HCT116 (cell line): ENCODE measurements around the gene PTP4A2. TPM values are rescaled to one million over a fixed set of nuclear protein-coding genes. Genes with fewer than 3 reads are reported as not detected.

ENCODE experiments used
- ATAC-seq: fragments of 200-7000 bp; cut with Tn5 transposase; 2 replicates; pipeline ENCODE4 v1.9.1; 2020; ENCODE audit warnings: mild to moderate bottlenecking, moderate library complexity
- BruUV-seq: library from RNA; stranded (reverse); fragments of 400-500 nt; replicated peaks from 2 replicates; lab custom pipeline; 2021; lab: Mats Ljungman, UMichigan
- CTCF ChIA-PET: fragments of 300-600 bp; sonication (Branson Sonifier 250); formaldehyde crosslinking; loops from one replicate; lab custom pipeline; 2021; ENCODE audit warnings: antibody characterized with exemption; lab: Charles Lee
- POLR2A ChIA-PET: fragments of 300-600, 350-600 bp; sonication (Branson Sonifier 250); formaldehyde crosslinking; loops from one replicate; lab custom pipeline; 2021; ENCODE audit warnings: antibody characterized with exemption; lab: Charles Lee
- RAD21 ChIA-PET, 2 experiments: fragments of 300-600 bp; sonication (Branson Sonifier 250); formaldehyde crosslinking; loops; one replicate each; lab custom pipeline; 2023; ENCODE audit warnings: low total read pairs in 2 of 2; ENCODE audit not compliant: uncharacterized antibody in 2 of 2, unreplicated experiment in 2 of 2, low non-redundant PET in 1 of 2; lab: Charles Lee
- DNase-seq: peaks from one replicate; pipeline ENCODE4 v3.0.0-alpha.2; 2010; ENCODE audit warnings: low read depth, low spot score
- H2AFZ ChIP-seq: fragments of 200-600 bp; shearing (Covaris generic), sonication (generic); 2 replicates; pipeline ENCODE4 v1.6.1; 2017; ENCODE audit warnings: low read depth, mixed run types, mixed read lengths, antibody characterized with exemption, low read length; ENCODE audit not compliant: poor library complexity, severe bottlenecking
- H3K27ac ChIP-seq: 2 replicates; pipeline ENCODE4 v1.5.1; 2012; ENCODE audit warnings: low read depth, low read length
- H3K27me3 ChIP-seq: fragments of 200-600 bp; sonication (generic); 2 replicates; pipeline ENCODE4 v1.6.1; 2016; ENCODE audit warnings: mixed run types, low read length, mixed read lengths; ENCODE audit not compliant: insufficient read depth
- H3K36me3 ChIP-seq, 2 experiments: fragments of 200-500 bp in 1 of 2; fragments of 200-600 bp in 1 of 2; sonication (Bioruptor generic) in 1 of 2; sonication (generic) in 1 of 2; 2 replicates each; pipeline versions ENCODE4 v1.5.1 to v1.6.1; 2014 to 2016; ENCODE audit warnings: low read length in 2 of 2, inconsistent platforms in 1 of 2, mixed read lengths in 1 of 2, mixed run types in 1 of 2; ENCODE audit not compliant: insufficient read depth in 2 of 2, control insufficient read depth in 1 of 2
- H3K4me1 ChIP-seq, 2 experiments: fragments of 200-600 bp in 1 of 2; sonication (generic) in 1 of 2; 2 replicates each; pipeline versions ENCODE4 v1.5.1 to v1.6.1; 2012 to 2017; ENCODE audit warnings: low read length in 2 of 2, inconsistent platforms in 1 of 2, mild to moderate bottlenecking in 1 of 2, mixed read lengths in 1 of 2, mixed run types in 1 of 2, moderate library complexity in 1 of 2; ENCODE audit not compliant: insufficient read depth in 2 of 2, control insufficient read depth in 1 of 2
- H3K4me2 ChIP-seq: fragments of 200-600 bp; sonication (generic); 2 replicates; pipeline ENCODE4 v1.6.1; 2017; ENCODE audit warnings: mixed run types, low read length, mixed read lengths
- H3K4me3 ChIP-seq, 2 experiments: fragments of 200-600 bp in 1 of 2; sonication (generic) in 1 of 2; replicated peaks in 1 of 2; 2 replicates each; pipeline ENCODE4 v1.5.1; 2011 to 2016; ENCODE audit warnings: low read length in 2 of 2, control low read depth in 1 of 2, low read depth in 1 of 2, mild to moderate bottlenecking in 1 of 2, mixed read lengths in 1 of 2, mixed run types in 1 of 2
- H3K79me2 ChIP-seq: fragments of 200-600 bp; sonication (generic); 2 replicates; pipeline ENCODE4 v1.6.1; 2017; ENCODE audit warnings: mild to moderate bottlenecking, mixed run types, low read length, moderate library complexity, mixed read lengths; ENCODE audit not compliant: insufficient read depth
- H3K9ac ChIP-seq: fragments of 200-600 bp; sonication (generic); 2 replicates; pipeline ENCODE4 v1.6.1; 2016; ENCODE audit warnings: low read length, mixed read lengths
- H3K9me2 ChIP-seq: fragments of 200-600 bp; sonication (generic), shearing (Covaris generic); 2 replicates; pipeline ENCODE4 v1.6.1; 2017; ENCODE audit warnings: mixed run types, mild to moderate bottlenecking, moderate library complexity; ENCODE audit not compliant: insufficient read depth
- H3K9me3 ChIP-seq, 2 experiments: fragments of 200-500 bp in 1 of 2; fragments of 200-600 bp in 1 of 2; sonication (Bioruptor generic) in 1 of 2; sonication (generic) in 1 of 2; 2 replicates each; pipeline ENCODE4 v1.6.1; 2014 to 2017; ENCODE audit warnings: low read length in 2 of 2, mixed read lengths in 2 of 2, inconsistent platforms in 1 of 2, low read depth in 1 of 2, mild to moderate bottlenecking in 1 of 2, mixed run types in 1 of 2, moderate library complexity in 1 of 2; ENCODE audit not compliant: control insufficient read depth in 1 of 2, insufficient read depth in 1 of 2
- H4K20me1 ChIP-seq: fragments of 200-600 bp; sonication (generic), shearing (Covaris generic); 2 replicates; pipeline ENCODE4 v1.6.1; 2017; ENCODE audit warnings: mixed run types, mild to moderate bottlenecking, moderate library complexity; ENCODE audit not compliant: insufficient read depth
- CEBPB ChIP-seq: IDR thresholded peaks from 2 replicates; pipeline ENCODE4 v1.6.1; 2012; ENCODE audit warnings: low read depth
- CTCF ChIP-seq, 3 experiments: fragments of 200-600 bp in 1 of 3; sonication (generic) in 1 of 3; IDR thresholded peaks in 2 of 3; conservative IDR thresholded peaks in 1 of 3; 2 replicates each; pipeline ENCODE4 v1.5.1; 2012 to 2017; ENCODE audit warnings: low read depth in 2 of 3, low read length in 2 of 3, antibody characterized with exemption in 1 of 3, borderline replicate concordance in 1 of 3, control low read depth in 1 of 3, mild to moderate bottlenecking in 1 of 3, mixed read lengths in 1 of 3, mixed run types in 1 of 3, moderate library complexity in 1 of 3; ENCODE audit not compliant: insufficient read depth in 1 of 3
- EGR1 ChIP-seq: IDR thresholded peaks from 2 replicates; pipeline ENCODE4 v1.6.1; 2012; ENCODE audit warnings: low read depth
- ELF1 ChIP-seq: IDR thresholded peaks from 2 replicates; pipeline ENCODE4 v1.6.1; 2012; ENCODE audit warnings: low read depth, borderline replicate concordance
- EZH2 ChIP-seq: fragments of 200-600 bp; sonication (generic); IDR thresholded peaks from 2 replicates; pipeline ENCODE4 v1.6.1; 2017; ENCODE audit warnings: antibody characterized with exemption, mixed run types
- EZH2phosphoT487 ChIP-seq: fragments of 200-600 bp; IDR thresholded peaks from 2 replicates; pipeline ENCODE4 v1.6.1; 2018; ENCODE audit warnings: antibody characterized with exemption, borderline replicate concordance
- FOSL1 ChIP-seq: IDR thresholded peaks from 2 replicates; pipeline ENCODE4 v1.6.1; 2012; ENCODE audit warnings: low read depth
- JUND ChIP-seq: IDR thresholded peaks from 2 replicates; pipeline ENCODE4 v1.6.1; 2012
- POLR2A ChIP-seq: IDR thresholded peaks from 2 replicates; pipeline ENCODE4 v1.7.0; 2011; ENCODE audit warnings: borderline replicate concordance; ENCODE audit not compliant: insufficient read depth, insufficient read length; ENCODE audit errors: extremely low read depth
- POLR2AphosphoS5 ChIP-seq: IDR thresholded peaks from 2 replicates; pipeline ENCODE4 v1.6.1; 2011; ENCODE audit warnings: mild to moderate bottlenecking, low read depth, low read length, moderate library complexity
- RAD21 ChIP-seq: IDR thresholded peaks from 2 replicates; pipeline ENCODE4 v1.6.1; 2012; ENCODE audit warnings: low read depth, mild to moderate bottlenecking
- SP1 ChIP-seq: IDR thresholded peaks from 2 replicates; pipeline ENCODE4 v1.6.1; 2012; ENCODE audit warnings: low read depth
- SRF ChIP-seq: IDR thresholded peaks from 2 replicates; pipeline ENCODE4 v1.6.1; 2012; ENCODE audit warnings: low read depth
- TCF7L2 ChIP-seq: IDR thresholded peaks from 2 replicates; pipeline ENCODE4 v1.7.0; 2011; ENCODE audit warnings: borderline replicate concordance, inconsistent platforms; ENCODE audit not compliant: insufficient read depth, insufficient read length; ENCODE audit errors: extremely low read depth
- ZFX ChIP-seq: fragments of 450-650 bp; IDR thresholded peaks from 2 replicates; pipeline ENCODE4 v1.6.1; 2017
- ZNF274 ChIP-seq: fragments of 200-500 bp; sonication (Bioruptor generic); IDR thresholded peaks from 2 replicates; pipeline ENCODE4 v1.6.1; 2014; ENCODE audit warnings: mild to moderate bottlenecking, low read depth, low read length, inconsistent platforms
- intact Hi-C: fragments of 100-400 bp; cut with micrococcal nuclease; formaldehyde crosslinking; loops from 2 replicates; pipeline ENCODE4 v1.10.0; 2022
- total RNA-seq: library from RNA; stranded (reverse); gene quantifications from one replicate; pipeline ENCODE4 v1.2.1, GENCODE V29; 2021; ENCODE audit not compliant: unreplicated experiment

The PTP4A2 gene
- total RNA-seq, 1 experiment from 2014 or later, result 267 TPM

- TF ChIP-seq CTCF (IDR thresholded peaks at IDR 0.05 in 2 of 3, conservative IDR thresholded peaks at IDR 0.05 in 1 of 3; ENCODE audit: borderline replicate concordance in 1 of 3, insufficient read depth in 1 of 3, low read depth in 2 of 3, low read length in 2 of 3) (peak; percentile 62 to 75 (median 72)), ZNF274 (no peak), TCF7L2 (no peak), ZFX (no peak), JUND (no peak), POLR2A (no peak), EGR1 (no peak), RAD21 (peak; percentile 75), SRF (no peak)
These were observed 39.4 kb upstream of the PTP4A2 start (continued) for GRCh38 chr1:31977385-31978131.

- ChIA-PET POLR2A (no interaction called here), CTCF (interaction anchor here (2.0 kb wide), 1 partner anchor 10 kb away, joined by 5 read pairs; no protein-coding TSS in a partner anchor), RAD21 (no interaction called here)
- Histone ChIP-seq H3K79me2 (no peaks in the 10 kb centered on the region), H4K20me1 (no peaks in the 10 kb centered on the region), H2AFZ (no peak overlapping the region), H3K4me1 (peaks cover 3 to 7% of the 10 kb centered on the region in 2 experiments; a peak in 3 of 4 replicates), H3K9me2 (no peaks in the 10 kb centered on the region), H3K4me3 (no peak overlapping the region), H3K27me3 (no peaks in the 10 kb centered on the region), H3K9ac (no peak overlapping the region), H3K4me2 (no peak overlapping the region), H3K9me3 (no peaks in the 10 kb centered on the region), H3K27ac (no peak overlapping the region), H3K36me3 (no peaks in the 10 kb centered on the region)
- DNase-seq (no peak), ATAC-seq (no peak)
- intact Hi-C loops, result loop anchor here (5.0 kb wide), 1 partner anchor 159 kb away; the partner anchor contains the start of gene SPOCD1
- no peak for TF ChIP-seq SRF
- TF ChIP-seq POLR2A, result no peak
- TF ChIP-seq EZH2phosphoT487, result no peak
- no peak for TF ChIP-seq POLR2AphosphoS5
- no peak for TF ChIP-seq CEBPB
- TF ChIP-seq SP1, result no peak
- no peak for TF ChIP-seq RAD21
- no peak for TF ChIP-seq ELF1
- no peak for TF ChIP-seq FOSL1
- TF ChIP-seq EGR1, result no peak
- no peak for TF ChIP-seq ZNF274
- TF ChIP-seq EZH2, result no peak
- BruUV-seq, result no TSS peak
These were observed 38.2 kb upstream of the PTP4A2 start for GRCh38 chr1:31976401-31976800.
